ENCODE data around the gene BCL2L11. TPM values are rescaled to one million over a fixed set of nuclear protein-coding genes. Genes with fewer than 3 reads are reported as not detected.

Gene BCL2L11
- total and polyA plus RNA-seq, 9 of the 15 experiments (the other 6 are each of a cell fraction or from before 2014, with no cell fraction given), result 2.2 to 18.8 (median 5.0) TPM

DNA sequence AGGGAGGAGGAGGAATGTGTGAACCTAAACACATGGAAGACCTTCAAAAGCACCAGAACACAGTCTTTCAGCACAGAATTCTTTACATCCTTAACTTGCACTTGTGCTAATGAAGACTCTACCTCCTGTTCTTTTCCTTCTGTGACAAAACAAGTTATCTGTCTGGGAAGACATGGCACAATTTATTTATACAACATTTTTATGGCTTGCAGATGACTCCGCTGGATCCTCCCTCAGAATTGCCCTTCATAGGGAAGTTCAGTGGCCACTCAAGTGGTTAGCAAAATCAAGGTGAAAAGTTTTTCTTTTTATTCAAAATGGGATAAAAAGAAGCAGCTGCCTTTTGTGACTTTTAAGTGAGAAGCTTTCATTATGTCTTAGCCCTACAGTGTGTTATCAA lies 21.4 kb downstream of the BCL2L11 start:
- Histone ChIP-seq H4K20me1 (replicated peaks; ENCODE audit: control insufficient read depth, insufficient read depth, low read length) (no peaks in the 10 kb centered on the region; the same call in 1 of the 2 replicates), H3K27me3 (ENCODE audit: control insufficient read depth in 2 of 2, insufficient read depth in 2 of 2, low read length in 2 of 2) (no peaks in the 10 kb centered on the region), H3K79me2 (ENCODE audit: control insufficient read depth, insufficient read depth, low read length) (peaks cover 17% of the 10 kb centered on the region; the same call in 1 of the 3 replicates), H3K4me3 (no peak overlapping the region), H3K36me3 (ENCODE audit: control insufficient read depth, insufficient read depth, low read length) (peaks cover 72% of the 10 kb centered on the region; the same call in 2 of the 3 replicates), H3K4me2 (ENCODE audit: insufficient read depth, low read length) (no peak overlapping the region), H3K9me1 (ENCODE audit: control insufficient read depth, insufficient read depth, low read length) (no peaks in the 10 kb centered on the region), H3K27ac (ENCODE audit: extremely low read depth, low read depth, low read length) (no peak overlapping the region), H2AFZ (ENCODE audit: low read depth, low read length) (no peak overlapping the region), H3K9me3 (replicated peaks; ENCODE audit: control insufficient read depth, insufficient read depth, low read depth, low read length) (no peaks in the 10 kb centered on the region), H3K9ac (ENCODE audit: insufficient read depth in 1 of 2, low read depth in 2 of 2, low read length in 2 of 2) (no peak overlapping the region), H3K4me1 (replicated peaks in 1 of 2; ENCODE audit: control insufficient read depth in 2 of 2, insufficient read depth in 2 of 2, low read length in 2 of 2) (no peaks in the 10 kb centered on the region)
- no peak for DNase-seq (ENCODE audit: extremely low read depth in 1 of 4, low spot score in 3 of 4)
- FAIRE-seq, result no peak
- ChIA-PET CTCF (ENCODE audit: low intra/inter-chr PET ratio) (no interaction called here), POLR2A (no interaction called here)
- WGBS (ENCODE audit: insufficient coverage, low coverage, missing lambda C conversion rate), result 78% methylated on average over 1 of the region's 1 CpG
- ATAC-seq, result no peak
- in situ Hi-C loops (cut with MboI), result no loop called here
- TF ChIP-seq, protein P1, sequence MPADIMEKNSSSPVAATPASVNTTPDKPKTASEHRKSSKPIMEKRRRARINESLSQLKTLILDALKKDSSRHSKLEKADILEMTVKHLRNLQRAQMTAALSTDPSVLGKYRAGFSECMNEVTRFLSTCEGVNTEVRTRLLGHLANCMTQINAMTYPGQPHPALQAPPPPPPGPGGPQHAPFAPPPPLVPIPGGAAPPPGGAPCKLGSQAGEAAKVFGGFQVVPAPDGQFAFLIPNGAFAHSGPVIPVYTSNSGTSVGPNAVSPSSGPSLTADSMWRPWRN (IDR thresholded peaks at IDR 0.05; ENCODE audit: low read depth), result no peak
- TF ChIP-seq RFX1 (IDR thresholded peaks at IDR 0.05) (no peak), ZBTB17 (CRISPR knock-in tag; IDR thresholded peaks at IDR 0.05) (no peak), THRAP3 (IDR thresholded peaks at IDR 0.05; ENCODE audit: borderline replicate concordance) (no peak), SNIP1 (IDR thresholded peaks at IDR 0.05; ENCODE audit: low read depth) (no peak), TCF7 (IDR thresholded peaks at IDR 0.05; ENCODE audit: borderline replicate concordance) (no peak), BRD4 (IDR thresholded peaks at IDR 0.05) (no peak), ZNF354B (CRISPR knock-in tag; IDR thresholded peaks at IDR 0.05) (no peak), ZNF76 (CRISPR knock-in tag; IDR thresholded peaks at IDR 0.05; ENCODE audit: borderline replicate concordance) (no peak), NR3C1 (CRISPR knock-in tag; IDR thresholded peaks at IDR 0.05) (no peak), EHMT2 (IDR thresholded peaks at IDR 0.05) (no peak), MED1 (CRISPR knock-in tag; IDR thresholded peaks at IDR 0.05; ENCODE audit: borderline replicate concordance) (no peak), CBX8 (IDR thresholded peaks at IDR 0.05; ENCODE audit: borderline replicate concordance, extremely low read depth, low read depth, low read length, poor library complexity, severe bottlenecking) (no peak)
- TF ChIP-seq, protein P2, sequence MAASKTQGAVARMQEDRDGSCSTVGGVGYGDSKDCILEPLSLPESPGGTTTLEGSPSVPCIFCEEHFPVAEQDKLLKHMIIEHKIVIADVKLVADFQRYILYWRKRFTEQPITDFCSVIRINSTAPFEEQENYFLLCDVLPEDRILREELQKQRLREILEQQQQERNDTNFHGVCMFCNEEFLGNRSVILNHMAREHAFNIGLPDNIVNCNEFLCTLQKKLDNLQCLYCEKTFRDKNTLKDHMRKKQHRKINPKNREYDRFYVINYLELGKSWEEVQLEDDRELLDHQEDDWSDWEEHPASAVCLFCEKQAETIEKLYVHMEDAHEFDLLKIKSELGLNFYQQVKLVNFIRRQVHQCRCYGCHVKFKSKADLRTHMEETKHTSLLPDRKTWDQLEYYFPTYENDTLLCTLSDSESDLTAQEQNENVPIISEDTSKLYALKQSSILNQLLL (CRISPR knock-in tag; IDR thresholded peaks at IDR 0.05; ENCODE audit: borderline replicate concordance), result no peak
- TF ChIP-seq, protein P3, sequence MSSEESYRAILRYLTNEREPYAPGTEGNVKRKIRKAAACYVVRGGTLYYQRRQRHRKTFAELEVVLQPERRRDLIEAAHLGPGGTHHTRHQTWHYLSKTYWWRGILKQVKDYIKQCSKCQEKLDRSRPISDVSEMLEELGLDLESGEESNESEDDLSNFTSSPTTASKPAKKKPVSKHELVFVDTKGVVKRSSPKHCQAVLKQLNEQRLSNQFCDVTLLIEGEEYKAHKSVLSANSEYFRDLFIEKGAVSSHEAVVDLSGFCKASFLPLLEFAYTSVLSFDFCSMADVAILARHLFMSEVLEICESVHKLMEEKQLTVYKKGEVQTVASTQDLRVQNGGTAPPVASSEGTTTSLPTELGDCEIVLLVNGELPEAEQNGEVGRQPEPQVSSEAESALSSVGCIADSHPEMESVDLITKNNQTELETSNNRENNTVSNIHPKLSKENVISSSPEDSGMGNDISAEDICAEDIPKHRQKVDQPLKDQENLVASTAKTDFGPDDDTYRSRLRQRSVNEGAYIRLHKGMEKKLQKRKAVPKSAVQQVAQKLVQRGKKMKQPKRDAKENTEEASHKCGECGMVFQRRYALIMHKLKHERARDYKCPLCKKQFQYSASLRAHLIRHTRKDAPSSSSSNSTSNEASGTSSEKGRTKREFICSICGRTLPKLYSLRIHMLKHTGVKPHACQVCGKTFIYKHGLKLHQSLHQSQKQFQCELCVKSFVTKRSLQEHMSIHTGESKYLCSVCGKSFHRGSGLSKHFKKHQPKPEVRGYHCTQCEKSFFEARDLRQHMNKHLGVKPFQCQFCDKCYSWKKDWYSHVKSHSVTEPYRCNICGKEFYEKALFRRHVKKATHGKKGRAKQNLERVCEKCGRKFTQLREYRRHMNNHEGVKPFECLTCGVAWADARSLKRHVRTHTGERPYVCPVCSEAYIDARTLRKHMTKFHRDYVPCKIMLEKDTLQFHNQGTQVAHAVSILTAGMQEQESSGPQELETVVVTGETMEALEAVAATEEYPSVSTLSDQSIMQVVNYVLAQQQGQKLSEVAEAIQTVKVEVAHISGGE (CRISPR knock-in tag; IDR thresholded peaks at IDR 0.05), result no peak
- intact Hi-C loops (cut with micrococcal nuclease), result no loop called here
- no TSS peak for BruUV-seq (replicated peaks)
